22Rv1 (cell line): ENCODE results near the gene ATP1A1.

Experiments used
- CTCF ChIP-seq: fragments of 450-650 bp; IDR thresholded peaks from 2 replicates; pipeline ENCODE4 v1.5.1; 2017; ENCODE audit warnings: mild to moderate bottlenecking
- ZFX ChIP-seq: fragments of 450-650 bp; IDR thresholded peaks from 2 replicates; pipeline ENCODE4 v1.6.1; 2017; ENCODE audit warnings: antibody characterized with exemption, borderline replicate concordance

GRCh38 chr1:116411784-116412479 lies 38.9 kb downstream of the ATP1A1 start:
- TF ChIP-seq CTCF (no peak), ZFX (no peak)
